Upper lobe of left lung (tissue), 4 donors: ENCODE measurements around the gene TSC1.

Experiments
- EP300 ChIP-seq, 4 donors: sonication (generic); formaldehyde crosslinking; IDR thresholded peaks; one replicate each; pipeline ENCODE4 v1.5.1; 2017; ENCODE audit warnings: antibody characterized with exemption in 4 of 4, control low read depth in 2 of 4
- POLR2A ChIP-seq, 4 donors: fragments of 450-650 bp; IDR thresholded peaks; one replicate each; pipeline ENCODE4 v1.5.1; 2016 to 2017; ENCODE audit warnings: antibody characterized with exemption in 4 of 4, mild to moderate bottlenecking in 2 of 4
- POLR2AphosphoS5 ChIP-seq, 2 donors: sonication (generic); formaldehyde crosslinking; IDR thresholded peaks; one replicate each; pipeline ENCODE4 v1.5.1; 2017; ENCODE audit warnings: antibody characterized with exemption in 2 of 2
- TF ChIP-seq, protein P1 (sequence below), 6 experiments: fragments of 450-650 bp in 4 of 6; fragments of 200-600 bp in 2 of 6; sonication (generic) in 2 of 6; IDR thresholded peaks; one replicate each; pipeline ENCODE4 v1.5.1; 2016 to 2019; ENCODE audit warnings: antibody characterized with exemption in 6 of 6

DNA sequence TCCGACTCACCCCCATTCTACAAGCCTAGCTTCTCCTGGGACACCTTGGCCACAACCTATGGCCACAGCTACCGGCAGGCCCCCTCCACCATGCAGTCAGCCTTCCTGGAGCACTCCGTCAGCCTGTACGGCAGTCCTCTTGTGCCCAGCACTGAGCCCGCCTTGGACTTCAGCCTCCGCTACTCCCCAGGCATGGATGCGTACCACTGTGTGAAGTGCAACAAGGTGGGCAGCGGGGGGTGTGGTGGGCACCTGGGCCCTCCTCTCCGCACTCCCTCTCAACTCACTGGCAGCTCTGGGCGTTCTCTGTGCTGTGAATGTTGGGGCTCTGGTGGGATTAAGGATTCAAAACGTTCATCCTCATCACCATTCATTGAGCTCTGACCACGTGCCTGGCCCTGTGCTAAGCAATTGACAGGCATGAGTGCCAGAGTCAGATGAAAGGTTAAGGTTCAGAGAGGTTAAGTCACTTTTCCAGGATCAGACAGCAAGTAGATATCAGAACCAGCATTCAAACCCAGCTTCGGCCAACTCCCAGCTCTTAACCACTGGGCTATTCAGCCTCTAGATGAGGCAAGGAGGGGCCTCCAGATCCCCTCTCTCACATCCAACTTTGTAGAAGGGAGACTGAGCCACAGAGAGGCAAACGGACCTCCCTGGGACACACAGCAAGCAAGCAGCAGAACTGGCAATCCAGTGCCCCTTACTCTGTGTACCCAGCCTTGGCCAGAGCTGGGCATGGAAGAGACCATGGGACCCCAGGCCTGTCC lies 44.0 kb upstream of the TSC1 start:
- TF ChIP-seq, protein P1, sequence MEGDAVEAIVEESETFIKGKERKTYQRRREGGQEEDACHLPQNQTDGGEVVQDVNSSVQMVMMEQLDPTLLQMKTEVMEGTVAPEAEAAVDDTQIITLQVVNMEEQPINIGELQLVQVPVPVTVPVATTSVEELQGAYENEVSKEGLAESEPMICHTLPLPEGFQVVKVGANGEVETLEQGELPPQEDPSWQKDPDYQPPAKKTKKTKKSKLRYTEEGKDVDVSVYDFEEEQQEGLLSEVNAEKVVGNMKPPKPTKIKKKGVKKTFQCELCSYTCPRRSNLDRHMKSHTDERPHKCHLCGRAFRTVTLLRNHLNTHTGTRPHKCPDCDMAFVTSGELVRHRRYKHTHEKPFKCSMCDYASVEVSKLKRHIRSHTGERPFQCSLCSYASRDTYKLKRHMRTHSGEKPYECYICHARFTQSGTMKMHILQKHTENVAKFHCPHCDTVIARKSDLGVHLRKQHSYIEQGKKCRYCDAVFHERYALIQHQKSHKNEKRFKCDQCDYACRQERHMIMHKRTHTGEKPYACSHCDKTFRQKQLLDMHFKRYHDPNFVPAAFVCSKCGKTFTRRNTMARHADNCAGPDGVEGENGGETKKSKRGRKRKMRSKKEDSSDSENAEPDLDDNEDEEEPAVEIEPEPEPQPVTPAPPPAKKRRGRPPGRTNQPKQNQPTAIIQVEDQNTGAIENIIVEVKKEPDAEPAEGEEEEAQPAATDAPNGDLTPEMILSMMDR (IDR thresholded peaks at IDR 0.05), result no peak
- TF ChIP-seq POLR2AphosphoS5 (IDR thresholded peaks at IDR 0.05) (no peak), POLR2A (IDR thresholded peaks at IDR 0.05) (no peak), EP300 (IDR thresholded peaks at IDR 0.05) (no peak)
